Measurements from ENCODE around the gene KIFBP.

Gene KIFBP

DNA sequence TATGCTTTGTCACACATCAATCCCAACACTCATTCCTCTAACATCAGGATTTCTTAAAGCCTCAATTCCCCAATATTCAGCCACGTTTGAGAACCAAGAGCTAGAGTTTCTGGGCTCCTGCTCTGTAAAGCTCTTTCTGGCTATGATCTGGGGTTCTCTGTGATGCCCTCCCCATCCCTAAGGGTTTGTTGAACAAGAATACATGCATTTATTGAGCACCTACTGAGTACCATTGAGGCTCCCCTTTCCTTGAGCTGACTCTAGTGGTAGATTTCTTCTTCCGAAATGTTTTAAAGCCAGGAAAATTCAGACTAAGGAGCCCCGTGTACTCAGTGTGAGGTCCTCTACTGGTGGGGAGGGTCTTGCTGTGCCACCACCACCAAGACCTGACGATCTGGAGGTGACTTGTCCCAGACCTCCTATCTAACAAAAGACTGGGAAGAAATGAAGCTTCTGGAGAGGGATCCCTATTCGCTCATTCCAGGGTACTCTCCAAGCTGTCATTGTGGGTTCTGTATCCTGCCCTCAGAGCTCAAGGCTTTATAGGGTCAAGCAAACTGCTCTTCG is 76.2 kb downstream of the KIFBP start:
- Histone ChIP-seq H4K20me1 (ENCODE audit: low read depth, low read length) (no peaks in the 10 kb centered on the region), H3K36me3 (ENCODE audit: low read length) (no peaks in the 10 kb centered on the region), H3K9me2 (replicated peaks; ENCODE audit: insufficient read depth, low read length) (no peaks in the 10 kb centered on the region), H2AFZ (ENCODE audit: low read depth, low read length, severe bottlenecking) (no peak overlapping the region), H3K9ac (ENCODE audit: low read length) (no peak overlapping the region), H3K4me2 (ENCODE audit: low read depth, low read length, poor library complexity, severe bottlenecking) (no peak overlapping the region), H3F3A (ENCODE audit: insufficient read depth) (no peaks in the 10 kb centered on the region), H3K27ac (ENCODE audit: low read depth, low read length) (no peak overlapping the region), H3K4me3 (ENCODE audit: insufficient read depth, low read length, poor library complexity, severe bottlenecking) (no peak overlapping the region), H3K79me2 (ENCODE audit: insufficient read depth, low read length) (no peaks in the 10 kb centered on the region), H3K9me3 (ENCODE audit: insufficient read depth, low read length) (no peaks in the 10 kb centered on the region), H3K27me3 (ENCODE audit: low read length) (no peaks in the 10 kb centered on the region)
- no peak for TF ChIP-seq EZH2phosphoT487 (conservative IDR thresholded peaks at IDR 0.05; ENCODE audit: low read length)
- TF ChIP-seq, protein P1, sequence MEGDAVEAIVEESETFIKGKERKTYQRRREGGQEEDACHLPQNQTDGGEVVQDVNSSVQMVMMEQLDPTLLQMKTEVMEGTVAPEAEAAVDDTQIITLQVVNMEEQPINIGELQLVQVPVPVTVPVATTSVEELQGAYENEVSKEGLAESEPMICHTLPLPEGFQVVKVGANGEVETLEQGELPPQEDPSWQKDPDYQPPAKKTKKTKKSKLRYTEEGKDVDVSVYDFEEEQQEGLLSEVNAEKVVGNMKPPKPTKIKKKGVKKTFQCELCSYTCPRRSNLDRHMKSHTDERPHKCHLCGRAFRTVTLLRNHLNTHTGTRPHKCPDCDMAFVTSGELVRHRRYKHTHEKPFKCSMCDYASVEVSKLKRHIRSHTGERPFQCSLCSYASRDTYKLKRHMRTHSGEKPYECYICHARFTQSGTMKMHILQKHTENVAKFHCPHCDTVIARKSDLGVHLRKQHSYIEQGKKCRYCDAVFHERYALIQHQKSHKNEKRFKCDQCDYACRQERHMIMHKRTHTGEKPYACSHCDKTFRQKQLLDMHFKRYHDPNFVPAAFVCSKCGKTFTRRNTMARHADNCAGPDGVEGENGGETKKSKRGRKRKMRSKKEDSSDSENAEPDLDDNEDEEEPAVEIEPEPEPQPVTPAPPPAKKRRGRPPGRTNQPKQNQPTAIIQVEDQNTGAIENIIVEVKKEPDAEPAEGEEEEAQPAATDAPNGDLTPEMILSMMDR (IDR thresholded peaks at IDR 0.05; ENCODE audit: insufficient read depth, low read length, poor library complexity, severe bottlenecking) = no peak

DNA sequence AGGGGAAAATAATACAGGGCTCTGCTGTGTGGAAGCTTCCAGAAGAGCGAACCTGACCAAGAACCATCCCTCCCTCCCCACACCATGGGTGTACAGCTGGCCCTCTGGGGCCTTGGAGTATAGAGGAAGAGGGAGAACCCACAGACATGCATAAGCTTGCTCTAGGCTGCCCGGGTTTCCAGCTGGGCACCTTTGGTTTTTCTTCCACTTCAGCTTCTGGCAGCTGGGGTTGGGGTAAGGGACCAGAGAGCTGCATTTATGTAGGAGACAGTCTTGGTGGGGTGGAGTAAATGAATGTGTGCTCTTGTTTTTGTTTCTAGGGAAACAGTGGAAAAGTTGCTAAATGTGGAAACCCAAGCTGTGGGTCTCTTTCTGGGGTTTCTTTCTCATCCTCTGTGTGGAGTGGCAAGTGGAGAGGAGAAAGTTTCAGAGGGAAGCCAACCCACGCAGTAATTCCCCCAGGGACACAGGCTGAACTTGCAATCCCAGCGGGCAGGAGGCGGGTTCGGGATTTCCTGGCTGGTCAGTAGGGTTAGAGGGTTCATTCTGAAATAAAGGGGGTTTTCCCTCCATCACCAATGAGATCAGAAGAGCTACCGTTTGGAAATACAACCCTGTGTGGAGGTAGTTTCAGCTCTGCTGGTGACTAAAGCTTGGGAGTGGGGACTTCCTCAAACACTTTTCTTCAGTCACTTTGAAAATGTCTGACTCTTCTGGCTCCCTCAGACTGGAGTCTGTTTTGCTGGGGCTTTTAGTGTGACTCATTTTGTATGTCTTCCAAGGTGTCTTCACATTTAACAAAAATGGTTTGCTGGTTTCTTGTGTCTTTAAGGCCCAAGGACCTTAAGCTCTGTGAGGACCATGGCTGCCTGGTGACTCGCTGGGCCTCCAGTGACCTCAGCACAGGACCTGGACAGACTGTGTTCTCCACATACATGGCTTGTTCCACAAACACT is 77.1 kb downstream of the KIFBP start:
- H2AFZ ChIP-seq (ENCODE audit: low read depth, low read length, severe bottlenecking) = no peak overlapping the region
- TF ChIP-seq, protein P1 (IDR thresholded peaks at IDR 0.05; ENCODE audit: insufficient read depth, low read length, poor library complexity, severe bottlenecking) = no peak

More for the DNA sequence above, 77.1 kb downstream of the KIFBP start:
- no peaks in the 10 kb centered on the region for H4K20me1 ChIP-seq (ENCODE audit: low read depth, low read length)
- H3K9ac ChIP-seq (ENCODE audit: low read length) = no peak overlapping the region
- no peak overlapping the region for H3K4me3 ChIP-seq (ENCODE audit: insufficient read depth, low read length, poor library complexity, severe bottlenecking)
- H3K27ac ChIP-seq (ENCODE audit: low read depth, low read length) = no peak overlapping the region
- H3K36me3 ChIP-seq (ENCODE audit: low read length) = no peaks in the 10 kb centered on the region
- H3K9me2 ChIP-seq (replicated peaks; ENCODE audit: insufficient read depth, low read length) = no peaks in the 10 kb centered on the region
- no peak overlapping the region for H3K4me2 ChIP-seq (ENCODE audit: low read depth, low read length, poor library complexity, severe bottlenecking)
- no peaks in the 10 kb centered on the region for H3K27me3 ChIP-seq (ENCODE audit: low read length)
- no peaks in the 10 kb centered on the region for H3K79me2 ChIP-seq (ENCODE audit: insufficient read depth, low read length)
- no peaks in the 10 kb centered on the region for H3K9me3 ChIP-seq (ENCODE audit: insufficient read depth, low read length)
- no peaks in the 10 kb centered on the region for H3F3A ChIP-seq (ENCODE audit: insufficient read depth)
